ENCODE measurements around the gene STMP1.

The STMP1 gene

DNA sequence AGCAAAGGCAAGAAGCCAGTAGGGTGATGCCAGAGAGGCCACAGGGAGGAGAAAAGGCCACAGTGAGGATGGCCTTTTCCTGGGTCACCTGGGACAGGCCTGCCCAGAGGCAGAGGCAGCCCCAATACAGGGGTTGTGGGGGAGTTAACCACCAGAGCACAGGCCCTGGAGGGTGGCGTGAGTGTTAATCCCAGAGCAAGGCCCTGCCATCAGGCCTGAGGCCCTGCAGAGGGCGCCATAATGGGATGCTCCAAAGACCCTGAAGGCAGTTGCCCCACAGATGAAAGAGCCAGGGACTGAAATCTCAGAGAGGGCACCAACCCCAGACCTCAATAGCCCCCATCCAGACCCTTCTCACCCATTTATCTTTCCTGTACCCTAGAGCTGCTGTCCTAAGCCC, 41.8 kb downstream of the STMP1 start:
- no peak for DNase-seq

DNA sequence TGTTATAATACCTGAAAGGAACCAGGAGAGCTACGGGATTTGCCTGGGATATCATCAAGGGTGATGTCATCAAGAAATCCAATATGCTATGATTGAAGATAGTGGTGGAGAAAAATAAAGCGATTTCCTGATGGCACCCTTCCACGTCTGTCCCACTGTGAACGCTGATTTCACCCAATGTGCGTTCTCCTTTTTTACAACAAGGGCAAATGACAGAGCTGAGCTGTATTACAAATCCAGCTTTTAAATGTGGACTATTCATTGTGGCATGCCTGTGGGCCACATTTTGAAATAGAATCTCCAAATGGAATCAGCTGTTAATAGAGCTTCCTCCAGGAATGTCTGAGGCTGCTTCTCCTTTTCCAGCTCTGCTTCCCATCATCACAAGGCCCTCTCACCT, 42.4 kb downstream of the STMP1 start:
- no peak for DNase-seq

DNA sequence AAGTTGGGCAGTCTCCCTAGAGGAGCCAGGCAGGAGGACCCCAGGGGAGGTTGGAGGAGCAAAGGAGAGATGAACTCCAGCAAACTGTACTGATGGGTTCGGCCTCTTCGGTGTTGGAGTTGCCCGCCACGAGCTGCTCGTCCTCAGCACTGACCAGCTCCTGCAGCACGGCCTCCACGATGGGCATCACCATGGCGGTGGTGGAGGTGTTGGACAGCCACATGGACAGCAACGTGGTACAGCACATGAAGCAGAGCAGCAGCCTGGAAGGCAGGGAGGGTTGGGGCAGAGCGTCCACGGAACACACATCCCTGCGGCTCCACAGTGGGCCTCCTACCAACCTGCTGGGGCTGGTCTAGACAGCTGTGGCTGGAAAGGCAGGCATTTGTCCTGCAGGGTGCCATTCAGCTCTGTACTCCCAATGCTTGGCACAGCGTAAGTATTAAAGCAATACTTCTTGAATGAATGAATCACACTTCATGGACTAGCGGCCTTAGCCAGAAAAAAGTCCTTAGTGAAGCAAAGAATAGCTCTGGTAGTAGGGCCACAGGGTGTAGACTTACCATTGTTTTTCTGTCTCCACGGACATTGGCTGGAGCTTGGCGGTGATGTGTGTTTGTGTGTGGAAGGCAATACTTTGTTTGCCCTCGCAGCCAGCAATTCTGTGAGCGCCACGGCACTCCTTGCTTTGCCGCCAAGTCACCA, 43.9 kb downstream of the STMP1 start:
- no peak for DNase-seq

DNA sequence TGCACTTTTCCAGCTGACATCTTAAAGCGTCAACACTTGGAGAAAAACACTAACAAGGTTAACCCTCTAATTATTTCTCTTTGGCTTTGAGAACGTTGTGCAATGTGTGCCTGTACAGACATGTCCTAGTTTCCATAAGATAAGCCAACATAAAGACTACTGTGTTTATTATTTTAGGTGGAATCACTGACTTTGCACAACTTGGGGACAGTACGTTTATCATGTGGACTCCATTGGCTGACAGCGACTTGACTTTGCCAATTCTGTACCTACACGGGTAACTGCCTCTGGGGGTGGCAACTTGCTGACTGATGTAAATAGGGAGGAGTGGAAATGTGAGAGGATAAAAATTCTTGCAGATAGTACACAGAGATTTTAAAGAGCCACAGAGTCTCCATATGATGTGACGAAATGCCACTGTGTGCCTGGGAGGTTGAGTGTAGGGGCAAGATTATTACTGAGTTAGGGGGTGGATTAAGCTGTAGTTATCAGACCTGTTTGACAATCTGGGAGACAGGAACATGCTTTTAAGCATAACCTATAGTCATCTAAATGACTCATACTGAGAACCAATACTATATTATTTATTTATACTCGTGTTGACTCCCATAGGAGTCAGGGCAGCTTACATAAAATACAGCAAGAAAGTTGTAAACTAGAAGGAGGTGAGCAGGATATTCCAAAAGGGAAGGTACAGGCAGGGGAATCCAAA, 44.7 kb downstream of the STMP1 start:
- no peak for DNase-seq

DNA sequence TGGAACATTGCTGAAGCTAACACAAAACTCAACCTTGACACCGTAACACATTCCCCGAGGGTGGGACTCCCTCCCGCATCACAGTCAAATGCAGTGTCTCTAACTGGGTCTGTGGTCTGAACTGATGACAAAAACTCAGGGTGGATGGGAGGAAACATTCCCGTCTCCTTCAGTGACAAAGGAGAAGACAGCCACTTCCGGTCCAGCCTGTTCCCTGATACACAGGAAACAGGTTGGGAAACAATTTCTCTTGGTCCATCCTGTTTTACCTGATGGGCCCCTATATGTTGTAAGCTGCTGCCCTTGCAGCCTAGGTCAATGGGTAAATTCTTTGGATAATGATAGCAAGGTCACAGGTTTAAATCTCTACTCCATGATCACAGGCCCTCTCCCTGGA, 45.3 kb downstream of the STMP1 start:
- DNase-seq, result no peak

DNA sequence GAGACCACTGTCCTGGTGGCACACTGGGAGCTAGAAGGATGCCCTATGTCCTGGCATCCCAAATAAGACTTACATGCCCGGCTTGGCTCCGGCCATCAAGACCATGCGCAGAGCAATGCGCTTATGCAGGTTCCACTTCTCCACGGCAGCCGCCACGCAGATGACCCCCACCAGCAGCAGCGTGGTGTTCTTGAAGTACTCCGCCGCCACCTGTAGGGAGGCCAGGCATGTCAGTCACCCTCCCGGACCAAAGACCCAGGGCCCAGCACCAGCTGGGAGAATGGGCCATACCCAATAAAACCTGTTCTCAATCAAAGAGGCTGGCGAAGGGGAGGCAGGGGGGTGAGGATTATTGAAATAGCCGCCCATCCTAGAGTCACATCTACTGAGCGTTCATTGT, 45.7 kb downstream of the STMP1 start:
- DNase-seq, result no peak

DNA sequence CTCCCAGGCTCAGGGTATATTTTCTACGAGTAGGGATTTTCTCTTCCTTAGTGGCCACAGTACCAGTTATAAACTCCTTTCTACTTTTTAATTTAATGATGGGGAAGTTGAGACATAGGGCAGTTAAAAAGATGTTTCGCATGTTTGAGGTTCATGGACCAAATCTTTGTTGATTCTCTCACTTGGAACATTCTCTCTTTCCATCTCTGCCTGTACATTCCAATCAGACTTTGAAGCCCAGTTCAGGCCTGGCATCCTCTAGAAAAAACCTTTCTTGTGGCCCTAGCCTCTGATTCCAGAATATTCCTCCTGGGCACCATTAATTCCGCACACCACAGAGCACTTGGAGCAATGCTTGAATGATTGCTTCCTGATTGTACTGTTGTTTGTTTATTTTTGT, 47.2 kb downstream of the STMP1 start:
- no peak for DNase-seq

DNA sequence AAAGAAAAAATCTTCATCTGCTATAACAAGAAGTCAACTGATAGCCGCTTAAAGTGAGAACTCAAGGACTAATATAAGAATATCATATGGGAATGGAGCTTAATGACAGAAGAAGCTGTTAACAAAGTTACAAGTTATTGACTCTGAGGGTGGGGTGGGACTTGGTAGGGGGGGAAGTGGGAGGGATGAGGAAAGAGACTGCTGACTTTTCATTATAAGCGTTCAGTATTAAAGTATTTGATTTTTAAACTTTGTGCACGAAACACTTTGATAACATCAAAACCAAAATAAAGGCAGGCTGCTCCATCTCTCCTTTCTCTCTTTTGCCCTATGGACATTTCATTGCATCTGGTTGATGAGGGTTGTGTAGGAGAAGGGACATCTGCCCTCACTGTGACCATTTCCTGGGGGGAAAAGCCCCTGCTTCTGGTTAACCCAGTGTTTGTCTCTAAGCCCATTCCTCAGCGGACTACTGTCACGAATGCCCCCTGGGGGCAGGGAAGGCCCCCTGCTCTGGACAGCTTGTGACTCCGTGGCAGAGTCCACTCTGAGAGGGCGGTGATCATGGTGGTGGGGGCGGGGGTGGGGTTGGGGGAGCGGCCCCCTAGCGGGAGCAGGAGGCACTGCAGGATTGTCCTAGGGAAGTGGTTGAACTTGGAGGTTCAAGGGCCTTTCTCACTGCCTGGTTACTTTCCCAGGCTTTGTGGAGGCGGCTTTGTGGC, 48.3 kb downstream of the STMP1 start:
- DNase-seq, result no peak

DNA sequence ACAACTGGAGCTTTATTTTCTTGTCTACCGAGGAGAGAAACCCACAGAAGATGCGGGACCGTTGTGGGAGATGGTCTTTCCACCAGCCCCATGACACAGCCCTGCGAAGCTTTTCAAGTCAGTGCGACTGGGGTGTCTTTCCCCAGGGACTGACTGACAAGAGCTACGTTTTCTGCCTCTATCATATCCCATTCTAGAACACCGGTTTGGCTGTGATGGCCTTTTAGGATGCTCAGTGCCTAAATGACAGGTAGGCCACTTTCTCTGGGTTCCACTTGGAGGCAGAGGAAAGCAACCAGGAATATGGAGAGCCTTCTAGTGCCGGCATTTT, 48.8 kb downstream of the STMP1 start:
- no peak for DNase-seq

DNA sequence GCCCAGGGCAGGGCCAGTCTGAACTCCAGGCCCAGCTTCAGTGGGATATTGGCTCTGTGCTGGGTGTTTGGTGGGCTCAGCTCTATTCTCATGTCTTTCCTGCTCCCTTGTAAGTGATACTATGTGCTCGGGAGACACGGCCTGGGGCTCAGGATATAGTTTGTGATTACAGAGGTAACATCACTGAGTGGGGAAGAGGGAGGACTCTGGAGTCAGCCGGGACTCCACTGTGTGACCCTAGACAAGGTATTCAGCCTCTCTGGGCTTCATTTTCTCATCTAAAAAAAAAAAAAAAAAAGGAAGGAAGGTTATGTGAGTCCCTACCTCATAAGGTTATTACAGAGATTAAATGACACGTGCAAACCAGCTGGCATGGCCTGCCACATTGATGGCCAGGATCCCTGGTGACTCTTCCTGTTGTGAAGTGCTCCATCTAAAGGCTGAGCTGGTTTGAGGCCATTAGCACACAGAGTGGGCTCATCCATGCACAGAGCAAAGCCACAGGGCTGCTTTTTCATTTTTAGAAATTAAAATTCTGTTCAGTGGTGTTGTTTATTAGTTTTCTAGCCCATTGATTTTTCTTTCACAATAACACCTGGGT, 50.0 kb downstream of the STMP1 start:
- peak in 1 of 2 experiments; percentile 53 for DNase-seq

DNA sequence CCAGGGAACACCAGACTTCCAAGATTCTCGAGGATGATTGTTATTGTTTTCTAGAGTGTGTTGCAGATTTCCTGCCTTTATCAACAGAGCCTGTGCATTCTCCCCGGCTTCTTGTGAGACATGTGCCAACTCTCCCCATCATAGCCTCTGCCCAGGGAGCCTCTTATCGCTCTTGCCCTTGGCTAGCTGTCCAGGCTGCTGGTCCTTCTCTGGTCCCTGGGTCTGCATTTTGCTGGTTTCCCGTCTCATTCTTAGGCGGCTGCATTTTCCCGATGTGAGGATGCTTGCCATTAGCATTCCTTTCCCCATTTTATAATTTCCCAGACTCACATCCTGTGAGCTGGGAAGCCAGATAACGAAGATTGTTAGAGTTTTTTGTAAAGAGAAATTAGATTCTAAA, 50.5 kb downstream of the STMP1 start:
- DNase-seq, result no peak

DNA sequence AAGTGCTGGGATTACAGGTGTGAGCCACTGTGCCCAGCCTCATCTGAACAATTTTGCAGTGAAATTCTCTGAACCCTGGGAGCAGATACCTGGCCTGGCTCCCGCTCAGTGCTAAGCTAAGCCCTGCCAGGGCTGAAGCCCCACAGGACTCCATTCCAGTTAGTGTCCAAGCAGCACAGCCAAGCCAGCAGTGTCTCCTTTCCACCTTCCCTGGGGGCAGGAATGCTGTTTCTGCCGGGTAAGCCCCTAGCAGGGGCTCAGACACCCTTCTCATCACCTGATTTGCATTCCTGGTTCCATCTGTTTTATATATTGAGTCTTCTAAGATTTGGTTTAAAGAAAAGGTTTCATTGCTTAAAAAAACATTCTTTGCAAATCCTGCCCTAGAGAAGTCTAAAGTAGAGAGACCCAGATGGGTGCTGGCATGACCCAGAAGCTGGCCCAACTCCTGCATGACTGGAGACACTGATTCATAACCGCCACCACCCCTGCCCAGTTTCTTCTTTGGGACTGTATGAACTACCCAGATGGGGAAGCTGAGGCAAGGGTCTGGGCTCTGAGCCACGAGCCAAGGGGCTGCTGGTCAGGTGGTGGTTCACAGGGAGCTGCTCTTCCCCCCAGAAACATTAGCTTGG, 51.6 kb downstream of the STMP1 start:
- DNase-seq, result peak in 1 of 2 experiments; percentile 30

DNA sequence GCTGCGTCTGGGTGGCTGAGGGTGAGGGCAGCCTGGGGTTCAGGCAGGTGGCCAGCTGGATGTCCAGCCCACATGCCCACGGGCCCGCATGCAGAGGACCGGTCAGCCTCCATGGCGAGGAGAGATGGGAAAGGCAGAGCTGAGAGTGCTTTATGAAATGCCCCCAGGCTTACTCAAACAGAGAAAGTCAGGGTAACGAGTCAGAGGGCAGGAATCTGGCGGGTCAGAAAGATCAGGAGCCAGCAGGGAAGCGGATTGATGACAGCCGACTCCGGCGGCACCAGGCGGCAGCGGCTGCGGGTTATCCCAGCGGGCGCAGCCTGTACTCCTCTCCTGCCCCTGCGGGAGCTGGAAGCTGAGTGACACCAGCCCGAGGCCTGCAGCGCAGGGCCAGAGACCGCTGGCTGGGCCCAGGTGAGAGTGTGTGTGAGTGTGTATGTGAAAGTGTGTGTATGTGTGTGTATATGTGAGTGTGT, 52.3 kb downstream of the STMP1 start:
- DNase-seq, result peak in 1 of 2 experiments; percentile 29

DNA sequence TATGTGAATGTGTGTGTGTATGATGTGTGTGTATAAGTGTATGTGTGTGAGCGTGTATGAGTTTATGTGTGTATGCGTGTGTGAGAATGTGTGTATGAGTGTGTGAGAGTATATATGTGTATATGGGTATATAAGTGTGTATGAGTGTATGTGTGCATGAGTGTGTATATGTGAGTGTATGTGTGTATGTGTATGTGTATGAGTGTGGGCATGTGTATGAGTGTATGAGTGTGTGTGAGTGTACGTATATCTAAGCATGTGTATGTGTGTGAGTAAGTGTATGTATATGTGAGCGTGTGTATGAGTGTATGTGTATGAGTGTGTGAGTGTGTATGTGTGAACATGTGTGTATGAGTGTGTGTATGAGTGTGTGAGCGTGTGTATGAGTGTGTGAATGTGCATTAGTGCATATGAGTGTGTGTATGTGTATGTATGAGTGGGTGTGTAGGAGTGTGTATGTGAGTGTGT, 52.8 kb downstream of the STMP1 start:
- no peak for DNase-seq

DNA sequence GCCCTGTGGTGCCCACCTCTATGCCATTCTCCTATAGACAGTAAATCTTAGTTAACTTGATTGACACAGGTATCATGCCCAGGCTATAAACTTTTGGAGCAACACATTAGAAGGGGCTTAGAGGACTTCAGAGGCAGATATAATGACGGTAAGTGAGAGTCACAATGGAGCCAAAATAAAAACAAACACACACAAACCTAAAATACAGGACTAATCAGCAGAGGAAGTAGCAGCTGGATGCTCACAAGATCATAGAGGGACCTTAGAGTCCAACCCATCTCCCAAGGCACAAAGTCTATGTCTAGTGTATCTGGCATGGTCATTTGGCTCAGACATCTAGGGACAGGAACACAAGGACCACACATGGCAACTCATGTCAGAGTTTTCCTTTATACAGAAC, 53.4 kb downstream of the STMP1 start:
- no peak for DNase-seq

DNA sequence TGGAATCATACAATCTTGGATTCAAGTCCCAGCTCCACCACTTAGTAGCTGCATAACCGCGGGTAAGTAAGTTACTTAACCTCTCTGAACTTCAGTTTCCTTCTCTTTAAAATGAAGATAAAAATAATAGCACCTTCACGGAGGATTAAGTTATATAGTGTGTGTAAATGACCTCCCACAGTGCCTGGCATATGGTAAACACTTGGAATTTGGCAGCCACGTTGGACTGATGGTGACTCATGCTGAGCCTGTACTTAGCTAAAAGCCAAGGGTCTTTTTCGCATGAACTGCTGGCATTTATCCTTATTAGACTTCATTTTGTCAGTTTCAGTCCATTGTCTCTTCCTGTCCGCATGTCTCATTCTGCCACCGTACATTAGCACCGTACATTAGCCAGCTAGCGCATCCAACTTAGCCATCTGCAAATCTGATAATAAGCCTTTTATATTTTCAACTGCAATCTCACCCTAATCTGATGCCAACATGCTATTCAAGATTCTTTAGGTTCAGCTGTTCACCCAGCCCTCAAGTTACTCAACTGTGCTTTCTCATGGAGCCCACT, 54.4 kb downstream of the STMP1 start:
- DNase-seq, result peak; percentile 89 to 97

DNA sequence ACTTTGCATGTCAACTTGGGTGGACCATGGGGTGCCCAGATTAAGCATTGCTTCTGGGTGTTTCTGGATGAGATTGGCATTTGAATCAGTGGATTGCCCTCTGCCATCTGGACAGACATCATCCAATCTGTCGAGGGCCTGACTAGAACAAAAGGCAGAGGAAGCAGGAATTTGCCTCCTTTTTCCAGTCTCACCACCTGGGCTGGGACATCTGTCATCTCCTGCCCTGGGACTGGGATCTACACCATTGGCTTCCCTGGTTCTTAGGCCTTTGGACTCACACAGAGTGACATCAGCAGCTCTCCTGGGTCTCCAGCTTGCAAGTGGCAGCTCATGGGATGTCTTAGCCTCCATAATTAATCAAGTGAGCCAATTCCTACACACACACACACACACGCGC, 55.4 kb downstream of the STMP1 start:
- DNase-seq, result peak; percentile 38 to 89

DNA sequence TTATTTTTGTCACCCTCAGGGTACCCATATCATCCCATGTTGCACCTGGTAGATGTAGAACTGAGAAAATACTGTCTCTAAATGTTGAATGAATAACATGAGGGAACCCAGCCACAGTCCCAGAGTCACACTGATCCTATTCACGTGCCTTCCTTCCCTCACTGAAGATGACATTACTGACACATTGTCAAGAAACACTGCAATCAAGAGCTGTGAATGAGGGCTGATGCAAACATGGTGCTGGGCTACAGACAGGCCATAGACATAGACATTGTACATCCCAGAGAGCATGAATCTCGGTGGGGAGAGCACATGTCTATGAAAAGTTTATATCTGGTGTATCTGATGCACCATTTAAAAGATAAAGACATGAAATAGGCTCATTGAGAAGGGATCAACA, 55.9 kb downstream of the STMP1 start:
- no peak for DNase-seq

DNA sequence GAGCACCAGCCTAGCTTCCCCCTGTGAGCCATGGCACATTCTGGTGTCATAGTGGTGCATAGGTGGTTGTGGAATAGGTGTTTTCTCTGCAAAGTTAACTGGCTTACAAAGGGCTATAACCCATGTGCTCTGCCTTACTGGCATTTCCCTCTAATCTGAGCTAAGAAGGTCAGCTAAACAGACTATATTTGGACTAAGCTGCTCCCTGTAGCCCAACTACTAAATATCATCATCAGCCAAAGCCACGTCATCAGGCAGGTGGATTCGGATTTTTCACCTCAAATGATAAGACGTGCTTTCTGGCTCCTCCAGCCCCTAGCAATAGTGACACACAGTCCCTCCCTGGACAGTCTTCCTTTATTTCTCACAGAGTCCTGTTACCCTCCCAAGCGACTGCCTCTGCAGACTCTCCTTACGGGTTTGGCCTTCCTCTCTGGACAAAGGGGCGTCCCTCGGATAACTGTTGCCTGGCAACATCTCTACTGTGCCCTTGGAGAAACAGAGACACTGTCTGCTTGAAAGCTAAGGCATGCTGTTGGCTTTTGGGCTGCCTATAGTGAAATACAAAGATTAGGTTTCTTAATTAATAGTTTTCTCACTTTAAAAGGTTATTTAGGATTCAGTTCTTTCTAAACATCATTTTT, 56.6 kb downstream of the STMP1 start:
- no peak for DNase-seq

DNA sequence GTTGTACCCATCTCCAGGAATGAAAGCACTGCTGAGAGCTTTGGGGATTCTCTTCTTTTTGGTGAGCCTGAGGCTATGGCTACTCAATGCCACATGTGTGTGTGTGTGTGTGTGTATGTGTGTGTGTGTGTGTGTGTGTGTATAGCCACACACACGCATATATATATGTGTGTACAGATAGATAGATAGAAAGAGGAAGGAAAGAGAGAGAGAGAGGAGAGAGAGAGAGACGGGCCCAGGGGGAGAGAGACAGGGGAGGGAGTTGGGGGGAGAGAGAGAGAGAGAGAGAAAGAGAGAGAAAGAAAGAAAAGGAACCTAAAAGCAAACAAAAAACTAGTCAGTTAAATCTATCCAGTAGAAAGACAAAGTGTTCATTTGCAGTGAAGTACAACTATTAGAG, 57.4 kb downstream of the STMP1 start:
- DNase-seq, result no peak

DNA sequence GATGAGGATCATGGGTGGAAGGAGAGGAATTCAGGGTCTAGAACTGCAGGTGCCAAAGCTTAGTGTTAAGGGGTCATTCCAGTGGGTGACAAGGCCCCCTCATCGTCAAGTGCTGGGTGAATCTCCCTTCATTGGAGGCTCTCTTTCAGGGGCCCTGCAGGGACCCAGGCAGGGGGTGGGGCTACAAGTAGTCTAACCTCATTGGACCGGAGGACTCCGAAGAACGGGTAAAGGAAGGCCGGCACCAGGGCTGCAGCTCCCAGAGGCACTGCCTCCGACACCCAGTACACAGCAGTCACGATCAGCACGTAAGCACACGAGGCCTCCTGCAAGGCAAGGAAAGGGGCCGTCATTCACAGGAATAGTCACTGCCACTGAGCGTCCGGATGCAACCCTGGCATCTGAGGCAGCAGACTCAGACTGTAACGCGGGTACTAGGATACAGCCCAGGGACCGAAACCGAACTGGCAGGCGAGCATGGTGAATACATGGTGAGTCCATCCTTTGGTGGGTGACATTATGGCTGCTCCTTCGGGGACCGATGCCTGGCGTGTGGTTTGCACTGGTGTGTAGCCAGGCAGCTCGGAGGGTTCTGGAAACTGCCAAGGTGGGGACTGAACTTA, 59.0 kb downstream of the STMP1 start:
- no peak for DNase-seq

DNA sequence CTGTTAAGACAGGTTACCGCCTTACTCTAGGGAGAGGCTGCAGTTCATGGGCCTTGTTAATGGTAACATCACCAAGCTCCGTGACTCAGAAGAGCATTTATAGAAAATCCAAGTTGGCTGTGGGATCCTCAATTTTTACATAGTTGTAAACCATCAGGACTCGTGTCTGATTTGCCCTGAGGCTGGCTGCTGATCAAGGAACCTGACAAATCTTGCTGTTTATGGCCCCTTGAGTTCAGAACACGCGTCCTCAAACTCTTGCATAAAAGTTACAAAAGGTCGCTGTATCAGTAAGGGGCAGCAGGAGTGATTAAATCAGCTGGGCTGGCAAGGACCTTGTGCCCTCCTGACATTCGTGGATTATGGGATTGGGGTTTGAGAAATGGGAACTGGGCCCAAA, 61.1 kb downstream of the STMP1 start:
- DNase-seq, result no peak
